HG02970 (cell line): ENCODE results near the gene HTR6.

Source experiments
- ATAC-seq: cut with Tn5 transposase; IDR thresholded peaks from one replicate; pipeline ENCODE4 v1.9.1; 2021; ENCODE audit warnings: mild to moderate bottlenecking, moderate library complexity, moderate number of reproducible peaks; ENCODE audit not compliant: unreplicated experiment, low FRiP score

The HTR6 gene

DNA sequence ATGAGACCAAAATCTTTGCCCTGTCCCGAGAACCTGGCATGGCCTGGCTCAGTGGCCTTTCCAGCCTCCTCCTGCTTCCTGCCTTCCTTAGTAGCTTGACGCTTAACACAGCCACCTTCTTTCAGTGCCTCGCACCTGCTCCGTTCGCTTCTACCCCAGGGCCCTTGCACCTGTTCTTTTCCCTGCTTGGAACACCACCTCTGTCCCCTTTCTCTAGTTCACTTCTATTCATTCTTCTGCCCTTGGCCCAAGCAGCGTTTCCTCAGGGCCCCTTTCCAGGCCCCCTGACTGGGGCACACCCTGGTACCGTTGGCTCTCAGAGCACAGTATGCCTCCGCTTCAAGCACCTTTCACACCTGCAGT is 9.0 kb upstream of the HTR6 start:
- ATAC-seq: no peak

DNA sequence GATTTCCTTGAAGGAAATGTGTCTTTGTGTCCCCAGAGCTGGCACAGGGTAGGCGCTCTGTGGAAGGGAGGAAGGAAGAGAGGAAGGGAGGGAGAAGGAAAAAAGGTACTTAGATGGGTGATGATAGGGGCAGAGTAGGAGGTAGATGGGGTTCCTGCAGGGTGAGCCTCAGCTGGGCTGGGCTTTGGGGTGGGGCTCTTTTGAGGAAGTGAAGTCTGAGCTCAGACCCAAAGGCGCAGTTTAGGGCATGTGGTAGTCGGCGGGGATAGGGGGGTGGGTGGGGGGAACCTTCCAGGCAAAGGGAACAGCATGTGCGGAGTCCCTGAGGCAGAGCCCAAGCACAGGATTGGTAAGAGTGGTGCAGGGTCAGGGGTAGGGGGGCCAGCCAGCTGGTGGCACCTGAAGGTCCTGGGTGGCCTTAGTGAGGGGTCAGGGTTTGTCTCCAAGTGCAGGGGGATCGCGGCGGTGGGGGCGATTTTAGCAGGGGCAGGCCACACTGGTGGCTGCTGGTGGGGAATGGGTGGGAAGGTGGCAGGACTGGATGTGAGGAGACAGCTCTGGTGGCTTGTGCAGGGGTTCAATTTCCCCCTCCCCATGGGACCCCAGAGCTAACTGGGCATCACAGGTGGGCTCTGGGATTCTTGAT is 8.4 kb upstream of the HTR6 start:
- no peak for ATAC-seq

DNA sequence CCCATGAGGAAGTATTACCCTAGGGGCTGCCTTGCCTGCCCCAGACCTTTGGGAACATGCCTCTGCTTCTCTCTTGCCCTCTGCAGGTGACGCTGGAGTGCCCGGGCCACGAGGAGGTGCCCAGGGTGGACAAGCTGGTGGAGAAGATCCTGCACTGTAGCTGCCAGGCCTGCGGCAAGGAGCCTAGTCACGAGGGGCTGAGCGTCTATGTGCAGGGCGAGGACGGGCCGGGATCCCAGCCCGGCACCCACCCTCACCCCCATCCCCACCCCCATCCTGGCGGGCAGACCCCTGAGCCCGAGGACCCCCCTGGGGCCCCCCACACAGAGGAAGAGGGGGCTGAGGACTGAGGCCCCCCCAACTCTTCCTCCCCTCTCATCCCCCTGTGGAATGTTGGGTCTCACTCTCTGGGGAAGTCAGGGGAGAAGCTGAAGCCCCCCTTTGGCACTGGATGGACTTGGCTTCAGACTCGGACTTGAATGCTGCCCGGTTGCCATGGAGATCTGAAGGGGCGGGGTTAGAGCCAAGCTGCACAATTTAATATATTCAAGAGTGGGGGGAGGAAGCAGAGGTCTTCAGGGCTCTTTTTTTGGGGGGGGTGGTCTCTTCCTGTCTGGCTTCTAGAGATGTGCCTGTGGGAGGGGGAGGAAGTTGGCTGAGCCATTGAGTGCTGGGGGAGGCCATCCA is 7.8 kb upstream of the HTR6 start:
- no peak for ATAC-seq

DNA sequence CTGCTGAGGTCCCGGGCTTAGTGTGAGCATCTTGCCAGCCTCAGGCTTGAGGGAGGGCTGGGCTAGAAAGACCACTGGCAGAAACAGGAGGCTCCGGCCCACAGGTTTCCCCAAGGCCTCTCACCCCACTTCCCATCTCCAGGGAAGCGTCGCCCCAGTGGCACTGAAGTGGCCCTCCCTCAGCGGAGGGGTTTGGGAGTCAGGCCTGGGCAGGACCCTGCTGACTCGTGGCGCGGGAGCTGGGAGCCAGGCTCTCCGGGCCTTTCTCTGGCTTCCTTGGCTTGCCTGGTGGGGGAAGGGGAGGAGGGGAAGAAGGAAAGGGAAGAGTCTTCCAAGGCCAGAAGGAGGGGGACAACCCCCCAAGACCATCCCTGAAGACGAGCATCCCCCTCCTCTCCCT is 7.2 kb upstream of the HTR6 start:
- no peak for ATAC-seq

DNA sequence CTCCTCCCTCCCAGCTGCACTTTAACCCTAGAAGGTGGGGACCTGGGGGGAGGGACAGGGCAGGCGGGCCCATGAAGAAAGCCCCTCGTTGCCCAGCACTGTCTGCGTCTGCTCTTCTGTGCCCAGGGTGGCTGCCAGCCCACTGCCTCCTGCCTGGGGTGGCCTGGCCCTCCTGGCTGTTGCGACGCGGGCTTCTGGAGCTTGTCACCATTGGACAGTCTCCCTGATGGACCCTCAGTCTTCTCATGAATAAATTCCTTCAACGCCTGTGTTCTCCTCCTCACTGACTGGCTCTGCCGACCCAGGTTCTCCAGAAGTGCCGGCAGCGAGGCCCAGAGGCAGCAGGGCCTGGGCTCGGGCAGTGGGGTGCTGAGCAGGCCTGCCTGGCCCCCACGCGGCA is 6.5 kb upstream of the HTR6 start:
- no peak for ATAC-seq

DNA sequence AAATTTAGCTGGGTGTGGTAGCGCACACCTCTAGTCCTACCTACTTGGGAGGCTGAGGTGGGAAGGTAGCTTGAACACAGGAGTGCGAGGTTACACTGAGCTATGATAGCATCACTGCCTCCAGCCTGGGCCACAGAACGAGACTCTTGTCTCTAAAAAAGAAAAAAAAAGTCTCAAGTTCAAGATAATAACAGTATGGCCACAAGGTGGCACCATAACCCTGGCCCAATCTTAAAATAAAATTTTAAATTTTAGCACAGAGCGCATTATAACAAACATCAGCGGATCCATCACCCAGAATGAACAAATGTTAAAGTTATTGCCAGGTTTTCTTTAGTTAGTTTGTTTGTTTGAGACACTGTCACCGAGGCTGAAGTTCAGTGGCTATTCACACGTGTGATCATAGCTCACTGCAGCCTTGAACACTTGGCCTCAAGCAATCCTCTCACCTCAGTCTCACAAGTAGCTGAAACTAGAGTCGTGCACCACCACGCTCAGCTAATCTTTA is 2.9 kb upstream of the HTR6 start:
- ATAC-seq: no peak

DNA sequence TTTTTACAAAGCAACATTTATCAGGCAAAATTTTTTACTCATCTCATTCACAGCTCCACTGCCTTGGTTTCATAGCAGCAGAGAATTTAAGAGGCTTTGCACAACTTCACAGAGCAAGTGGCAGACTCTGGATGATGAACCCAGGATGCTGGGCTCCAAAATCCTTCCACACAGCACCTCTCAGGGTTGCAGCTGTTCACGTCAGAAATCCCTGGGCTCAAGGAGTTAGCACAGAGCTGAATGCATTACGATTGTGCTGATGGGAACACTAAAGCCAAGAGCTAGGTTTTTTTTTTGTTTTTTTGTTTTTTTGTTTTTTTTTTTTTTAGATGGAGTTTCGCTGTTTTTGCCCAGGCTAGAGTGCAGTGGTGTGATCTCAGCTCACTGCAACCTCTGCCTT is 2.4 kb upstream of the HTR6 start:
- no peak for ATAC-seq

DNA sequence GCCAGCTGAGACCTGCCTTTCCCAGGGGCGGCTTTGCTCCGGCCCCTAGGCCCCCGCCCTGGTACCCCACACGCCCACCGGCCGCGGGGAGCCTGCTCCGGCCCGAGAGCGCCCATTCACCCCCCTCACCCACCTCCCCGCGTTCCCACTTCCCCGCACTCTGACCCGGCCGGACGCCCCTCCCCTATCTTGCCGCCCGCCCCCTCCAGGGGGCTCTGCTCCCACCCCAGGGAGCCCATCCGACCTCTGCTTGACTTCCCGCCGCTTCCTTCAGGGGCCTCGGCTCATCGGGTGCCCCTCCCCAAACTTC is 466 bp downstream of the HTR6 start:
- no peak for ATAC-seq

DNA sequence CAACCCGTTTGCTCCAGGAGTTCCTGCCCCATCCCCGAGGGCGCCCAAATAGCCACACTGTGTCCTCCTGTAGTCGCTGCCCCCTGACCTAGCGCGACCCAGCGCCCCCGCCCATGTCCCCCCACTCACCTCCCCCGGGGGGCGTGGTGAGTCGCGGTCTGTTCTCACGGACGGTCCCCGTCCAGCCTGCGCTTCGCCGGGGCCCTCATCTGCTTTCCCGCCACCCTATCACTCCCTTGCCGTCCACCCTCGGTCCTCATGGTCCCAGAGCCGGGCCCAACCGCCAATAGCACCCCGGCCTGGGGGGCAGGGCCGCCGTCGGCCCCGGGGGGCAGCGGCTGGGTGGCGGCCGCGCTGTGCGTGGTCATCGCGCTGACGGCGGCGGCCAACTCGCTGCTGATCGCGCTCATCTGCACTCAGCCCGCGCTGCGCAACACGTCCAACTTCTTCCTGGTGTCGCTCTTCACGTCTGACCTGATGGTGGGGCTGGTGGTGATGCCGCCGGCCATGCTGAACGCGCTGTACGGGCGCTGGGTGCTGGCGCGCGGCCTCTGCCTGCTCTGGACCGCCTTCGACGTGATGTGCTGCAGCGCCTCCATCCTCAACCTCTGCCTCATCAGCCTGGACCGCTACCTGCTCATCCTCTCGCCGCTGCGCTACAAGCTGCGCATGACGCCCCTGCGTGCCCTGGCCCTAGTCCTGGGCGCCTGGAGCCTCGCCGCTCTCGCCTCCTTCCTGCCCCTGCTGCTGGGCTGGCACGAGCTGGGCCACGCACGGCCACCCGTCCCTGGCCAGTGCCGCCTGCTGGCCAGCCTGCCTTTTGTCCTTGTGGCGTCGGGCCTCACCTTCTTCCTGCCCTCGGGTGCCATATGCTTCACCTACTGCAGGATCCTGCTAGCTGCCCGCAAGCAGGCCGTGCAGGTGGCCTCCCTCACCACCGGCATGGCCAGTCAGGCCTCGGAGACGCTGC is 1.1 kb downstream of the HTR6 start:
- ATAC-seq: no peak

DNA sequence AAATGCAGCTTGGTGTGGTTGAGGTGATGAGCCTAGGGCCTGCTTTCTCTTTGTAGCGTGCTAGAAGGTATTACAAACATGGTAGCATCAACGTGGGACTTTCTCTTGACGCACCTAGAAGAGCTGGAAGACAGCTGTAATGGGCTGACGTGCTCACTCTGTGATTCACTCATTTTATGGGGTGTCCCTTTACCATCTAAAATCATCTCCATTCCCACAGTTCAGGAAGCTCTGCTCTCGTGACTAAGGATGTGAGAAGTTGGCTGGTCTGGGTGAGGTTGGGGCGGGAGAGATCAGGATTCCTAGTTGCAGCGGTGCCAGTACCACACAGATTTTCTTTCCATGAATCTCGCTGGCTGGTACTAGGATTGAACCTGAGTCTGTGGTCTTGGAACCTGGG is 4.2 kb downstream of the HTR6 start:
- ATAC-seq: no peak

DNA sequence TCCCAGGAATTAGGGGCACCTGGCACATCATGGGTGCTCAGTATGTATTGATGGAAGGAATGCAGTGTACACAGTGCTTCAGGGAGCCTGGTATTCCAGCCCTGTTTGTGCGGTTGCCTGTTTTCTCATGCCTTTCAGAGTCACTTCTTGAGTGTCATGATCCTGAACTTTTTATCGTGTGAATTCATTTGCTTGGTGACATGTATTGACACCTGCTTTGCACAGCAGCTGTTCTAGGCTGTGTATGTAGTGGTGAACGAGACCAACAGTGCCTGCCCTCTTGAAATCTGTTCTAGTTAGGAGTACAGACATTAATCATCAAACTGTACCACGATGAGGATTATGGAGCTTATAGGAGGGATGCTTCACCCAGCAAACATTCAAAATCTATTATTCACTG is 6.1 kb downstream of the HTR6 start:
- no peak for ATAC-seq

DNA sequence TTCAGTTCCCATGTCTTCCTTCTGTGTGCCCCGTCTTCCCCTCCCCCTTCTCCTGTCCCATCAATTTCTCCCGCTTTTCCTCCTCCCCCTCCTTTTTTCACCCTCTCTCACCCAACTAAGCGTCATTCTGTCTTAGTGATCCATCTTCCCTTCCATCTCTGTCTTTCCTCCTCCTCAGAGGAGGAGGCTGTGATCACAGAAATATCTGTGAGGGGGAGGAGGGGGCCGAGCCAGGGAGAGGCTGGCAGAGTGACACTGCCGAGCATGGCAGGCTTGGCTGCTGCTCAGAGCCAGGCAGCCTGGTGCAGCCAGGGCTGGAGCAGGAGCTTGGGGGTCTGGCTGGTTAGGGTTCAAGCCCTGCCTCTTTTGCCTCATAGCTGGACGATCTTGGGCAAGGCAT is 7.6 kb downstream of the HTR6 start:
- no peak for ATAC-seq

DNA sequence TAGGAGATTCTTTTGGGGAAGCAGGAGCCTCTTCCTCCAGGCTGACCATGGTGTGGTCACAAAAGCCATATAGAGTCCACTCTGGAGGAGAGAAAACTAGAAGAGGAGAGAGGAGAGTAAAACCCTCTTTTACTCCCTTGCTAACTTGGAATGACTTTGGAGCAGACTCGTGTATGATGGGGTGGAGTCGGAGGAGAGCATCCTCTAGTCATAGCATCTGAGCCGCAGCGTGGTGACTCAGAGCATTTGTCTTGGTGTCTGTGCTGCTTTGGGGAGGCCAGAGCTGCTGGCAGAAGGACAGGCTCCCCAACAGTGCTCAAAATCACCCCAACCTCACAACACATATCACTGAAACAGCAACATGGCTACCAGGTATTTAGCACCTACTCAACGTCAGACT is 11.1 kb downstream of the HTR6 start:
- ATAC-seq: no peak

DNA sequence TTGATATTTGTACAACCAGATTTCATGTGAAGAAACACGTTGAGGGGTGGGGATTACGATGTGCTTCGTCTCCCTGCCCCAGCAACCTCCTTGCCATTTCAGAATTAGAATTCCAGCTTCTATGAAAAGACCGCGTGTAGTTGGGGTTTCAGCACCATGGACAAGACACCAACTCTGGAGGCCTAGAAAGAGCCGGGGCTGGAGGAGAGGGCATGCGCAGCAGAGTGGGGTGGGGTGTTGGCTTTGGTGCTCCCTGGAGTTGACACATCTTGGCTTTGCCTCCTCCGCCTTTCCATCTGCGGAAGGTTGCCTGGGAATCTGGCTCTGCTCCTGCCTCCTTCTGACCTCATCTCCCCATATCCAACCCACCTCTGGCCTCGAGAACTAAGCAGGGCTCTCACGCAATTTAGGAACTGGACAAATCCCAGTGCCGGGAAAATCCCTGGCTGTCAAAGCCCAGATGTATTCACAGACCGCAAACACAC is 11.8 kb downstream of the HTR6 start:
- no peak for ATAC-seq

DNA sequence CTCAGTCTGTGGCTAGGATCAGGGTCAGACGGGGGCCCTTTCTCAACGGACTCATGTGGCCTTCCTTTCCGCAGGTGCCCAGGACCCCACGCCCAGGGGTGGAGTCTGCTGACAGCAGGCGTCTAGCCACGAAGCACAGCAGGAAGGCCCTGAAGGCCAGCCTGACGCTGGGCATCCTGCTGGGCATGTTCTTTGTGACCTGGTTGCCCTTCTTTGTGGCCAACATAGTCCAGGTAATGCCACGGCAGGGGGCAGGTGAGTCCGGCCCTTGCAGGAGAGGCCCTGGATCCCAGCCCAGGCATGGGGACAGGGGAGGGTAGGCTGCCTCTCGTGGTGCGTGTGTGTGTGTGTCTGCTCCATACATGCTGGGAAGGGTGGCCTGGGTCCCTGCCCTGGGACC is 13.8 kb downstream of the HTR6 start:
- no peak for ATAC-seq

DNA sequence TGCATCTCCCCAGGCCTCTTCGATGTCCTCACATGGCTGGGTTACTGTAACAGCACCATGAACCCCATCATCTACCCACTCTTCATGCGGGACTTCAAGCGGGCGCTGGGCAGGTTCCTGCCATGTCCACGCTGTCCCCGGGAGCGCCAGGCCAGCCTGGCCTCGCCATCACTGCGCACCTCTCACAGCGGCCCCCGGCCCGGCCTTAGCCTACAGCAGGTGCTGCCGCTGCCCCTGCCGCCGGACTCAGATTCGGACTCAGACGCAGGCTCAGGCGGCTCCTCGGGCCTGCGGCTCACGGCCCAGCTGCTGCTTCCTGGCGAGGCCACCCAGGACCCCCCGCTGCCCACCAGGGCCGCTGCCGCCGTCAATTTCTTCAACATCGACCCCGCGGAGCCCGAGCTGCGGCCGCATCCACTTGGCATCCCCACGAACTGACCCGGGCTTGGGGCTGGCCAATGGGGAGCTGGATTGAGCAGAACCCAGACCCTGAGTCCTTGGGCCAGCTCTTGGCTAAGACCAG is 14.3 kb downstream of the HTR6 start:
- no peak for ATAC-seq

DNA sequence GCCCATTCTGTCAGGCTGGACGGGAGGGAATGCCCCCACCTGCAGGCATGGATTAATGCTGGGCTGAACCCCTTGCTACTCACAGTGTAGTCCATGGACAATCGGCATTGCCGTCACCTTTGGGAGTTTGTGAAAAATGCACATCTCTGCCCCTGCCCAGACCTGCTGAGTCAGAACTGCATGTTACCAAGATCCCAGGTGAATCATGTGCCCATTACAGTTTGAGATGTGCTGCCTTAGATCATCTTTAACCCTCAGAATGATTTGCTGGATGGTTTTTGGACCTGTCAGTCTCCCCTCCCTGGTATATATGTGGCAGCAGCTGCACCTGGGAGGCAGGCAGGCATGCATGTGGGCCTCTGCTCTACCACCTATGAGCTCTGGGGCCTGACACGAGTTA is 15.0 kb downstream of the HTR6 start:
- ATAC-seq: no peak

DNA sequence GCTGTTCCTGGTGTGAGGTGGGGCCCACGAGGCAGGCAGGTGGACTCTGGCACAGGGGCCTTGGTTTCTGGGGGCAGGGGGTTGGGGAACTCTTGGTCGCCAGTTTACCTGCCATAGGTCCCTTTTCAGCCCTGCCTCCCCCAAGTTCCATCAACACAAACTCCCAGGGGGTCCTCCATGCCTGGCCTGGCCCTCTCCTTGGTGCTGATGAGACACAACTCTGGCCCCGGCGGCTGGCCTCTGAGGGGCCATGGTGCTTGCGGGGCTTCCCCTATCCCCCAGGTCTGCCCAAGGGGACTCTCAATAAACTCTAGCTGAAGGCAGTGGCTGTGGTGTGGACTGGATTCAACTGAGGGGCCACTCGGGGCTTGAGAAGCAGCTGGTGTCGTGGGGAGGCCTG is 16.0 kb downstream of the HTR6 start:
- no peak for ATAC-seq

DNA sequence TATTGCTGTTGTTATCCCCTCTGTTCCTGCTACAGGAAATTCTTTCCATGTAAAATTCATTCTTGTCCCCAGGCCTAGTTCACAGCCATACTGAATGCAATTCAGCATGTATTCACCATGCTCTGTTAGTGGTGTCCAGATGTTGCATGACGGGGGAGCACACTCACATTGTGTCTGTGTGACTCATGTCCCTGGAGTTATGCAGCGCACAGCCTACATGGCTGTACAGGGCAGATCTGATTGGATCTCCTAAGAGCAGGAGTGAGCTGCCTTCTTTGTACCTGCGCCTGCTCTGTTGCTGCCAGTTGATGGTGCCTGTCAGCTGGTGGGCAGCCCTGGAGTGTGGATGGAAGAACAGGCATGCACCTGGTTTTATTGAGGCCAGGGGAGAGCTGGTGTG is 17.6 kb downstream of the HTR6 start:
- ATAC-seq: no peak

DNA sequence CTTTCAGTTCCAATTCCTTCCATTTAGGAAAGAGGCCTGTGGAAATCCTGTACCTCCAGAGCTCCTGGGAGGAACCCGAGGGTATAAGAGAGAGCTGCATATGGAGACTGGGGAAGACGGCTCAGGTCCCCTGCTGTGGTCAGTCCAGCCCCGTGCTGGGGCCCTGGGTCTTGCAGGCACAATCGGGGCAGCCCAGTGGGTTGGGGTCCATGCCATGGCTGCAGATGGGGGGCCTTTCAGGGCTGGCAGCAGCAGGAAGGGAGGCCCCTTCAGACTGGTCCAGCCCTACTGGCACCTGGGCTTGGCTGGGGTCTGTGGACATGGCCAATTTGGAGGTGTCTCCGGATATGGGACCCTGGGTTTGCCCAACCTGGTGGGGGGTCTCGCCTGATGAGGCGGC is 18.2 kb downstream of the HTR6 start:
- ATAC-seq: no peak

DNA sequence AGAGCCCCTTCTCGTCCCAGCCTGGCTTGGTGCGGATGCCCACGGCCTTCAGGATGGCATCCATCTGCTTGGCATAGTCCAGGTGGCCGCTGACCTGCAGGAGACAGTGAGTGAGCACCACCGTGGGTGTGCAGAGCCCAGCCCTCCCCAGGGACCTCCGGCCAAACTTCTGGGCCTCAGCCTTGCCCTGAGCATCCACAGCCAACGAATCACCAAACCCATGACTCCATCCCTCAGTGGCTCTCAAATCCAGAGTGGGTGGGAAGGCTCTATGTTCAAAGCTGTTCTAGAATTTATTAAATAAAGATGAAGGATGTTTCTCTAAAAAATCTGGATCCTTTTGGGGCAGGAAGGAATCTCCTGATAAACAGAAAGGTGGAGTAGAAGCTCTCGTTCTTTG is 18.7 kb downstream of the HTR6 start:
- no peak for ATAC-seq
